Neural crest cell (in vitro differentiated cells): Measurements from ENCODE around the gene ATP2B1. TPM values are rescaled to one million over a fixed set of nuclear protein-coding genes. Genes with fewer than 3 reads are reported as not detected.
A peak's percentile ranks its signal among the peaks of the same experiment; 100 is the strongest.

Experiments
- DNase-seq: peaks from one replicate; pipeline ENCODE4 v3.0.0; 2021; ENCODE audit warnings: low read depth, mixed read lengths, low spot score
- H3K27ac Mint-ChIP-seq: one replicate; pipeline ENCODE4 v1.8.0; 2021; ENCODE audit warnings: mild to moderate bottlenecking, mixed read lengths; ENCODE audit not compliant: unreplicated experiment
- H3K27me3 Mint-ChIP-seq: 2 replicates; pipeline ENCODE4 v1.8.0; 2021; ENCODE audit warnings: low read depth, mild to moderate bottlenecking, mixed read lengths
- H3K36me3 Mint-ChIP-seq: 2 replicates; pipeline ENCODE4 v1.8.0; 2021; ENCODE audit warnings: low read depth, mild to moderate bottlenecking, mixed read lengths
- H3K4me1 Mint-ChIP-seq: 2 replicates; pipeline ENCODE4 v1.8.0; 2021; ENCODE audit warnings: mixed read lengths
- H3K4me3 Mint-ChIP-seq: one replicate; pipeline ENCODE4 v1.8.0; 2021; ENCODE audit warnings: mild to moderate bottlenecking, mixed read lengths
- H3K9me3 Mint-ChIP-seq: 2 replicates; pipeline ENCODE4 v1.8.0; 2021; ENCODE audit warnings: mixed read lengths
- total RNA-seq: library from RNA; stranded (reverse); gene quantifications from 2 replicates; pipeline ENCODE4 v1.2.1, GENCODE V29; 2021
- TF ChIP-seq, protein P1 (sequence below): fragments of 200-600 bp; sonication (generic); conservative IDR thresholded peaks from 2 replicates; pipeline ENCODE4 v1.5.0; 2021; ENCODE audit warnings: antibody characterized with exemption, mild to moderate bottlenecking

Gene ATP2B1
- total RNA-seq, 1 donor from 2014 or later = 50.8 TPM

DNA sequence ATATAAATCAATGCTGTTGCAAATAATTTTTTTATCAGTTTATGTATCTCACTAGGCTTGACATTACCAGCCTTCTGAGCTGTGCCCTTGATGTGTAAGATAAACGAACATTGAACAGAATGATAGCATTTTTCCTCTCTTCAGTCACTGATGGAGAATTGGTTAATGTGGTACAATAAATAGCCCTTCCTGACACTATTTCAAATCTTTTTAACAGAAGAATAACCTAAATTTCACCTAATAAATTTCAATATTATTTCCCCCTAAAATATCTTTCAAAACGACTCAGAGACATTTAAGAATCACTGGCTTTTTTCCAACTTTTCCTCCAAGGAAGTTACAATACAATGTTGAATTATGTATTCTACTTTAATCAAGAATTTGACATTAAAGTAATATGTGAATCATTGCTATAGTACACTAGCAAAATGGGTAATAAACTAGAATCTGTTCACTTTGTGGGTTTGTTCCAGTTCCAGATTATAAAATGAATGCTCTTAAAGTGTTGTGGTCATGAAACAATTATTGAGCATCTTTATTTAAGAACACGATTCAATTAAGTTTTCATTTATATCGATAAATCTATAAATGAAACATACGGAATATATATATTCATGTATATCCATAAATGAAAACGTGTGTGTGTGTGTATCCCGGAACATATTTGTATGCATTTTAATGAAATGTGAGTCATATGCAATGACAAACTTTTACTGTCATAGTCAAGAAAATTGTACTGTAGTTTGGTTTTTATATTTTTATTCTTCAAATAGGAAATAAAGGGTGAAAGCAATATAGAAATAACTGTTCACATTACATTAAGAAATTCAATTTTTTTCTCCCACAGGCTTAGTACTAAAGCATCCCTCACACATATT lies 2.5 kb upstream of the ATP2B1 start:
- TF ChIP-seq, protein P1, sequence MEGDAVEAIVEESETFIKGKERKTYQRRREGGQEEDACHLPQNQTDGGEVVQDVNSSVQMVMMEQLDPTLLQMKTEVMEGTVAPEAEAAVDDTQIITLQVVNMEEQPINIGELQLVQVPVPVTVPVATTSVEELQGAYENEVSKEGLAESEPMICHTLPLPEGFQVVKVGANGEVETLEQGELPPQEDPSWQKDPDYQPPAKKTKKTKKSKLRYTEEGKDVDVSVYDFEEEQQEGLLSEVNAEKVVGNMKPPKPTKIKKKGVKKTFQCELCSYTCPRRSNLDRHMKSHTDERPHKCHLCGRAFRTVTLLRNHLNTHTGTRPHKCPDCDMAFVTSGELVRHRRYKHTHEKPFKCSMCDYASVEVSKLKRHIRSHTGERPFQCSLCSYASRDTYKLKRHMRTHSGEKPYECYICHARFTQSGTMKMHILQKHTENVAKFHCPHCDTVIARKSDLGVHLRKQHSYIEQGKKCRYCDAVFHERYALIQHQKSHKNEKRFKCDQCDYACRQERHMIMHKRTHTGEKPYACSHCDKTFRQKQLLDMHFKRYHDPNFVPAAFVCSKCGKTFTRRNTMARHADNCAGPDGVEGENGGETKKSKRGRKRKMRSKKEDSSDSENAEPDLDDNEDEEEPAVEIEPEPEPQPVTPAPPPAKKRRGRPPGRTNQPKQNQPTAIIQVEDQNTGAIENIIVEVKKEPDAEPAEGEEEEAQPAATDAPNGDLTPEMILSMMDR = no peak
- Mint-ChIP-seq H3K4me3 (peak overlapping the region; percentile 90), H3K27me3 (peaks cover 32% of the 10 kb centered on the region), H3K36me3 (peaks cover 2% of the 10 kb centered on the region), H3K9me3 (peaks cover 9% of the 10 kb centered on the region), H3K27ac (no peak overlapping the region), H3K4me1 (peaks cover 23% of the 10 kb centered on the region)
- DNase-seq = no peak

DNA sequence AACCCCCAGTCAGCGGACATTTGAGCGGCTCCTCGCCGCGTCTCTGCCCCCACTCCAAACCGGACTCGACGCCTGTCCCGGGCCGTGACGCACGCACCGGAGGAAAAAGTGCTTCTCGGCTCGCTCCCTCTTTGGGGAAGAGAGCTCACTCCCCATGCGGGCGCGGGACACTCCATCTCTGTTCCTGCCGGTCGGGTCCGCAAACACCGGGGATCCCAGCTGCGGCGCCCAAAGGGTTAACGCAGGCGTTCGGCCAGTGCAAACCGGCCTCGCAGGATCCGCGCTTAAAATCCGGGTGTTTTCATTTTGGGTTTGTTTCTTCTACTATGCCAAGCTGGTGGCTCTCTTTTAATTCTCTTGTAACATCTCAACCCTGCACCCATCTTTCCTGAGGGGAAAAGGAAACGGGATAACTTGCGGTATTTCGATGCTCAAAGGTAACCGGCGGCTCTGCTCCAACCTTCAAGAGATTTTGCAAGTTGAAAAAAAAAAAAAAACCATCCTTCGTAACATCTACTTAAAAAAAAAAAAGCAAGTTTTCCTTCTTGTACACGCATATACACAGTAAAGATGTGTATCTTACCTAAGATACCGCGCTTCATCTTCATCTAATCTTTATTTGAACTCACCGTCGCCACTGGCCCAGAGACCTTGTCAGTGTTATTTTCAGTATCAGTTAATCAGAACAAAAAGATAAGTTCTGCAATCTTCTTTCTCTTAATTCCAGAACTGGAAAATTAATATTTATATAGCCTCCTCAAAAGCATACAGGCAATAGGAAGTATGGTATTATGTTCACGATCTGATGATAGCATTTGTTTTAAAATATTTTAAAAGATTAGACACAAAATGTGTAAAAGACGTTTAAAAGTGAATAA lies 1.6 kb upstream of the ATP2B1 start:
- peaks cover 34% of the 10 kb centered on the region for H3K27me3 Mint-ChIP-seq
- H3K4me3 Mint-ChIP-seq = peak overlapping the region; percentile 90
- TF ChIP-seq, protein P1 = no peak
- peak overlapping the region; percentile 32 for H3K27ac Mint-ChIP-seq
- peaks cover 7% of the 10 kb centered on the region for H3K9me3 Mint-ChIP-seq
- peaks cover 23% of the 10 kb centered on the region for H3K4me1 Mint-ChIP-seq
- DNase-seq = peak; percentile 61
- H3K36me3 Mint-ChIP-seq = peaks cover 2% of the 10 kb centered on the region

DNA sequence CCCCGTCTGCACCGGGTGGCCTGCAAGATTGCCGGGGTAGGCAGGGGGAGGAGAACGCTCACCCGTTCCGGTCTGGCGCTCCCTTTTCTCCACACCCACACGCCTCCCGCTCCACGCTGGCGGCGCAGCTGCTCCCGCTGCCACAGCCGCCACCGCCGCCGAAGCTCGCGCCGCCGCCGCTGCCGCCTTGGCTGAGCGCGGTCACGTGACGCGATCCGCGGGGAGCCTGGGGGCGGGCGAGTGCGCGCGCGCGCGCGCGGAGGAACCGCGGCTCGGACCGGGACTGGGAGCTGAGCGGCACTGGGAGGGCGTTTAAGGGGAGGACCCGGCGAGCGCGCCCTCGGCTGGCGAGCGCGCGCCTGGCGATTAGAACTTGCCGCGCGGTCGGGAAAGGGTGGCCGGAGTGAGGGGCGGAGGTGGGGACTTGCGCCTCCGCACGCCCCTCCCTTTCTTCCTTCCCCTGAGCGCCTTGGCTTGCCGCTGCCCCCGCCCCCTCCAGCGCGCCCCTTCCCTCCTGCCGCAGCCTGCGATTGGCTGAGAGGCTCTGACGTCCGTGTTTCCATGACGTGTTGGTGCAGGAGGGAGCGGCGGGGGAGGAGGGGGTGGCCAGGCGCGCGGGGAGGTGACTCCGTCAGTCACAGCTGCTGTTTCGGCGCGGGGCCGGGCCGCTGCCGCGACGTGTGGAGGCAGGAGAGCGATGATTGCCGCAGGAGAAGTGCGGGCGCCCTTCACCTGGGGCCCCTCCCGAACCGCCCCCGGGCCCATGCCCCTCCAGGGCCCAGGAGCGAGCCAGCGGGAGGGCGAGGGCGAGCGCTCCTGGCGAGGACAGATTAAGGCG lies 738 bp upstream of the ATP2B1 start:
- peak overlapping the region; percentile 90 for H3K4me3 Mint-ChIP-seq
- peak overlapping the region; percentile 62 for H3K27ac Mint-ChIP-seq
- H3K4me1 Mint-ChIP-seq = peaks cover 23% of the 10 kb centered on the region
- peak; percentile 92 for DNase-seq
- TF ChIP-seq, protein P1 = no peak
- H3K9me3 Mint-ChIP-seq = no peaks in the 10 kb centered on the region
- no peaks in the 10 kb centered on the region for H3K36me3 Mint-ChIP-seq
- peaks cover 34% of the 10 kb centered on the region for H3K27me3 Mint-ChIP-seq

DNA sequence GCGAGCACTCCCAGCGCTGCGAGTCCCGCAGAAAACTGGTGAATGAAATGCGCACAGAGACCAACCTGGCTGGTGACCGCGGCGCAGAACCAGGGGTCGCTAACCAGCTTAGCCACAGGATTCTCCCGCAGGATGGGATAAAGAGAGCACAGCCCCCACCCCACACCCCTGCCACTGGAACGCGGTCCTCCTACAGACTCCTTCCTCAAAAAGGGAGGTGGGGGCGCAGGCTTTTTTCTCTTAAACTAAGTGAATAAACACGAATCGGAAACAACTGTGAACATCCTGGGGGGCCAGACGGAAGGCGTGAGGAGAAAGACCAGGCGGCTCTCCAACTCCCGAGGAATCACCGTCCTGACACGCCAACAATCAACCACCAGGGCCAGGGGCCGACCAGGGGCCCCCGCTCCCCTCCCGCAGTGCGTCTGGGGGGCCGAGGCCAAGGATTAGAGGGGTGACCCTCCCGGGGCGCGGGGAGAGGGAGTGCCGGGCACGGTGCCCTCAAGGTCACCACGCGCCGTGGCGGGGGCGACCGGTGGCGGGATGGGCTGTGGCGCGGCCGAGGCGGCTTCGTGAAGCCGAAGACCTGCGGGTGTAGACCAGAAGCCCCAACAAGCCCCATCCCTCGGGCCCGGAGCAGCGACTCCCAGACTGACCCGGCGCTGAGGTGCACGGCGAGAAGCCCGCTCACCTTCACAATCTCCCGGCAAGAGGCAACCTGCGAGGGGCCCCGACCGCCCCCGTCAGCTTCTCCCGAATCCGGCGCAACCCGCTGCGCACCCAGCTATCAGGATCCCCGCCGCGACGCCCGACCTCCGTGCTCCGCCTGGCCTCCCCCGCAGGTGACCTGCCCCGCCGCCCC lies 704 bp downstream of the ATP2B1 start:
- peak; percentile 35 for DNase-seq
- peaks cover 34% of the 10 kb centered on the region for H3K27me3 Mint-ChIP-seq
- H3K36me3 Mint-ChIP-seq = no peaks in the 10 kb centered on the region
- TF ChIP-seq, protein P1 = peak; percentile 43
- peak overlapping the region; percentile 38 for H3K27ac Mint-ChIP-seq
- H3K4me1 Mint-ChIP-seq = peaks cover 23% of the 10 kb centered on the region
- H3K4me3 Mint-ChIP-seq = peak overlapping the region; percentile 96
- H3K9me3 Mint-ChIP-seq = no peaks in the 10 kb centered on the region
